GM21515 (cell line): ENCODE measurements around the gene TPM4.

Experiments used
- ATAC-seq: cut with Tn5 transposase; IDR thresholded peaks from one replicate; pipeline ENCODE4 v1.9.1; 2021; ENCODE audit not compliant: unreplicated experiment

The TPM4 gene

GRCh38 chr19:16041299-16041990 is 34.9 kb upstream of the TPM4 start:
- ATAC-seq: no peak

GRCh38 chr19:16041991-16042386 is 34.3 kb upstream of the TPM4 start:
- no peak for ATAC-seq

DNA sequence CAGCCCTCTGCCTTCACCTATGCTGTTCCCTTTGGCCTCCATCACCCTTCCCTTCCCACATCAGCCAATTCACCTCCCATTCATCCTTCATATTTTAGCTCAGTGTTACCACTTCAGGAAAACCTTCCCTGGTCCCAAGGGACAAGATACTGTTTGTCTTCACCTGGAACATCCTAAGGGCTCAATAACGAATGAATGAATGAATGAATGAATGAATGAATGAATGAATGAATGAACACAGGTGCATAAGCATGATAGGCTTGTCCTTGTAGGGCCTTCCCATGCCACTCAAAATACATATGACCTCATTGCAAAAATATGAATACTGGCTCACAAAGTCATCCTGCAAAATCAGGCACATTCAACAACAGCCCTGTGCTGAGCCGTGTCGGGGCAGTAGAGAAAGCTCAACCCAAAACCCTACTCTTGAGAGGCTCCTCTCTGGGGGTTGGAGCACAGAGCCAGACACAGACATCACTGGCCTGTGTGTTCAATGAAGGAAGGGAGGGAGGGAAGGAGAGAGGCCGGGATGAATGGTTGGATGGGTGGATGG is 33.7 kb upstream of the TPM4 start:
- ATAC-seq: no peak

- ATAC-seq: no peak
These were observed 33.0 kb upstream of the TPM4 start for GRCh38 chr19:16043156-16043757.

DNA sequence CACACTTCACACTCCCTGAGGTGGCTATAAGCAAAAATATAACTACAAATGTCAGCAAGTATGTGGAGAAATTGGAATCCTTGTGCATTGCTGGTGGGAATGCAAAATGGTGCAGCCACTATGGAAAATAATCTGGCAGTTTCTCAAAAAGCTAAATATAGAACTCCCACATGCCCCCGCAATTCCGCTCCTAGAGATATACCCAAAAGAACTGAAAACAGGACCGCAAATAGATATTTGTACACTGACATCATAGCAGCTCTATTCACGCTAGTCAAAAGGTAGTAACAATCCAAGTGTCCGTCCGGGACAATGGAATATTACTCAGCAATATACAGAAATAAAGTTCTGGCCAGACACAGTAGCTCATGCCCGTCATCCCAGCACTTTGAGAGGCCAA is 31.5 kb upstream of the TPM4 start:
- ATAC-seq: no peak

DNA sequence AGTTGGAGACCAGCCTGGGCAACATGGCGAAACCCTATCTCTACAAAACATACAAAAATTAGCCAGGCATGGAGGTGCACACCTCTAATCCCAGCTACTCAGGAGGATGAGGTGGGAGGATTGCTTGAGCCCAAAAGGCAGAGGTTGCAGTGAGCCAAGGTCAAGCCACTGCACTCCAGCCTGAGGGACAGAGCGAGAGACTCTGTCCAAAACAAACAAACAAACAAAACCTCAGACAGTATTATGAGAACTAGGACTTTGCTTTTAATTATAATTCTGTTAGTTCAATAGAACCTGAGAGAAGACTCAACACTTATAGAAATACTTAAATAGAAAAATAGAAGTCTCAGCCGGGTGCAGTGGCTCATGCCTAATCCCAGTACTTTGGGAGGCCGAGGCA is 31.1 kb upstream of the TPM4 start:
- no peak for ATAC-seq

- ATAC-seq: no peak
These were observed 30.4 kb upstream of the TPM4 start for GRCh38 chr19:16045893-16046292.

DNA sequence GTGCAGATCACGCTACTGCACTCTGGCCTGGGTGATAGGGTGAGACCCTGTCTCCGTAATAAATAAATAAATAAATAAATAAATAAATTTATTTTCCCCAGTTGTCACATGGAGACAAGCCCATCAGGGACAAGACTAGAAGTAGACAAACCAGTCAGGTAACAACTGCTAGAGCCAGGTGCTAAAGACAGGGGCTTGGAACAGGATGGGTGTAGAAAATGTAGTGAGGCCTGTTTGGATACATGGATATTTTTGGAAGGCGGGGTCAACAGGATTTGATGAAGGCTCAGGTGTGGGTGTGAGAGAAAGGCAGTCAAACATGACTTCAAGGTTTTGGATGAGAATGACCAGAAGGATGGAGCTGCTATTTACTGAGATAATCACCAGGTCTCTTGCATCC is 27.7 kb upstream of the TPM4 start:
- no peak for ATAC-seq

DNA sequence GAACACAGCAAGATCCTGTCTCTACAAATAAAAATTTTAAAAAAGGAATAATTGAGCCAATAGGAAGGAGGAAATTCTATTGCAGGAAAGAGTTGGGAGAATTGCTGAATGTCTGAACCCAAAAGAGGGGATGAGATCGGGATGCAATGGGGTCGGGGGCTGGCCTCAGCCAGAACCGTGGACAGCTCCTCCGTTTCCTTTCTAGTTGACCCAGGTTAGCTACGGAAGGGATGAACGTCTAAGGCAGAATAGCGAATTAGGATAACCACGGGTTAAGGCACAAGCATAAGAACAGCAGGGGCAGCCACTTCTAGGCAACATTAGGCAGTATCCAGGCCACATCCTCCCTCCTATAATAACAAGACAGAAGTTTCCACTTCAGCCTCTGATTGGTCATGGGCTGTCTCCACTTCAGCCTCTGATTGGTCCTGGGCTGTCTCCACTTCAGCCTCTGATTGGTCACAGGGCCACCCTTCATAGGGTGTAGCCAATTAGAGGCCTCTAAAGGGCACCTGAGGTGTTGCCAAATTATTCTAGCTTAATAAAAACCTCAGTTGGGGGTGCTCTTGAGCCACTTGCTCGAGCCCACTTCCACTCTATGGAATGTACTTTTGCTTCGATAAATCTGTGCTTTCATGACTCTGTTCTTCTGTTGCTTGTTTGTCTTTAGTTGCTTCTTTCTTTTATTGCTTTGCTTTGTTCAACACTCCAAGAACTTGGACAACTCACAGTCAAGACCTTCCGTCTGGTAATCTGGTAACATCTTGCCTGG is 24.9 kb upstream of the TPM4 start:
- no peak for ATAC-seq

DNA sequence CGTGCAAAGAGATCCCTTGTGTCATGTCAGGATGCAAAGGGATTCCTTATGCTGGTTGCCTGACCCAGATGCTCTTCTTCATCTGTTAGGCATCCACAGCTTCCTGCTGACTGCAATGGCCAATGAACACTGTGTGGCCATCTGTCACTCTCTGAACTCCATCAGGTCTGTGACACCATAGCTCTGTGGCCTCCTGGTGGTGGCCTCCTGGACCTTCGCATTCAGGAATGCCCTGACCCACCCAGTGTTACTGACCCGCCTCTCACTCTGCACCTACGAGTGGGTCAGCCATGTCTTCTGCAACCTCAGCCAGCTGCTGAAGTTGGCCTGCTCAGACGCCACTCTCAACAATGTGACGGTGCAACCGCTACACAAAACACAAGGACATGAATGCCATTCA is 23.9 kb upstream of the TPM4 start:
- no peak for ATAC-seq

DNA sequence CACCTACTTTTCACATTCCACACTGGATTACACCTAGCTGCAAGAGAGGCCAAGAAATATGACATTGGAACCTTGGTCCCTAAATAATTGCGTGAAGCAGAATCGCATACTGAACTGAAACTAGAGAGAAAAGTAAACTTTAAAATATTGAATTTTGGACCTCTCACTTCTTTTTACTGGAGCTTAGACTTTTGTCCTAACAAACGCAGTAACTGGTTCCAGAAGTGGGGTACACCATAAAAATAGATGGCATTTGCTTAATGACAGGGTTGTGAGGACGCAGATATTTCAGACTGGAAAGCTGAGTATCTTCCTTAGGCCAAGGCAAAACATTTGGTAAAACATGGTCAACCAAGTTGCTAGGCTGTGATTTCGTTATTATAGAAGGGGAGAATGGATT is 19.2 kb upstream of the TPM4 start:
- ATAC-seq: no peak

GRCh38 chr19:16060294-16060693 is 16.0 kb upstream of the TPM4 start:
- ATAC-seq: no peak

DNA sequence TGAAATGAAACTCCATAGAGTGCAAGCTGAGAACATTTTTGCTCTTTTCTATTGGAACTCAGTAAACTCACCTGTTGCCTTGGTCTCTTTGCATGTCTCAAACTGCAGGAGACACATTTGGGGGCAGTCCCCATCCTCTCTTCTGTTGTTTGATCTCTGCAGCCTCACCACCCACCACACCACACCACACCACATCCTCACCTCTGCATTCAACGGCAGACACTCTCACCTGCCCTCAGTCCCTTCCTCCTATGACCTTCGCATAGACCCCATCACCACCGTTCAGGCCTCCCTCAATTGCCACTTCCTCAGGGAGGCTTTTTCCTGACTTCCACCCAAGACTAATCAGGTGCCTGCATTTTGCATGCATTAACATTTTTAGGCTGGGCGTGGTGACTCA is 14.4 kb upstream of the TPM4 start:
- no peak for ATAC-seq

- ATAC-seq: no peak
These were observed 13.5 kb upstream of the TPM4 start for GRCh38 chr19:16062789-16063188.

GRCh38 chr19:16064209-16064889 is 11.9 kb upstream of the TPM4 start:
- no peak for ATAC-seq

DNA sequence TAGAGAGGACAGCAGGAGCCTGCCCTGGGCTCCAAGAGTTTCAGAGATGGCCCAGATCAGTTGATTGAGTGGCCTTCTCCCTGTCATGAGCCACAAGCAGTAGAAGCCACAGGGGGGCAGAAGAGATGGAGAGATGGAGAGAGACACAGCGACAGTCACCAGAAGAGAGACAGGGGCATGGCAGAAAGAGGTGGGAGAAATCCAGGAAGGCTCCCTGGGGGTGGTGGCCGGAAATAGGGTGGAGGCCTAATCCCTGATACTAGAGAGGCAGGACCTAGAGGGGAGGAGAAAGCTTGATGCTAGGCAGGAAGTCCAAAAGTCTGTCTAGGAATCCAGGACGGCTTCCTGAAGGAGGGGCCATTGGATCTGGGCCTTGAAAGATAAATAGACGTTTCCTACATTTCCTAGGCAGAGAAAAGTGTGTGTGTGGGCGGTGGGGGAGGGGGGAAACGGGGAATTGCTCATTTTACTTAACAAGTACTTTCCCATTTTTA is 9.6 kb upstream of the TPM4 start:
- ATAC-seq: no peak

GRCh38 chr19:16067205-16067938 is 8.9 kb upstream of the TPM4 start:
- no peak for ATAC-seq

DNA sequence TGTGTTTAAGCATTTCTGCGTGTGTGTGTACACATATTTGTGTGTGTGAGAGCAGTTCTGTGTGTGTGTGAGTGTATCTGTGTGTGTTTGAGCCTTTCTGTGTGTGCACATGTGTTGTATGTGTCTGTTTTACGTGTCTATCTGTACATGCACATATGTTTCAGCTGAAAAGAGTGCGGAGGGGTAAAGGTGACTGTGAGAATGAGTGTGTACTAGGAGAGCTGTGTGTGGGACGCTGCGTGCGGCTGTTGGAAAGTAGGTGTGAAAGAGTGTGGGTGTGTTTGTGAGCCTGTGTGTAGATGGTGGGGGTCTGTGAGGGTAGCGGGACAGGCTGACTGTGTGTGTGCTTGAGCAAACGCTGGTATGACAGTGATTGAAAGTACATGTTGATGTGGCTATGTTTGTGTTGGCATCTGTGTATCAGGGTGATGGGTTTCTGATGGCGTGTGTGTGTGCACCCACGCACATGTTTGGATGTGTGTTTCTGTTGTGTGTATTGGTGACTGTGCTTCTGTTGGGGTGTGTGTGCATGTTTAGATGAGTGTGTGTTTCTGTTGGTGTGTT is 7.5 kb upstream of the TPM4 start:
- no peak for ATAC-seq

- ATAC-seq: no peak
These were observed 6.4 kb upstream of the TPM4 start for GRCh38 chr19:16069813-16070365.
